Activated CD8-positive, alpha-beta memory T cell treated with anti-CD3 and anti-CD28 coated beads, Interleukin-2, amount 10 ng/mL, durations not matched to agents 7 days and 5 days (primary cell): ENCODE data around the gene CHCT1. TPM values are rescaled to one million over a fixed set of nuclear protein-coding genes. Genes with fewer than 3 reads are reported as not detected.
A peak's percentile ranks its signal among the peaks of the same experiment; 100 is the strongest.

Source experiments
- ATAC-seq: fragments of 150-1000 bp; cut with Tn5 transposase; one replicate; pipeline ENCODE4 v1.10.0; 2021; ENCODE audit warnings: moderate library complexity
- CTCF ChIA-PET: fragments of 350-600 bp; sonication (Branson Sonifier 250); formaldehyde crosslinking; loops from one replicate; lab custom pipeline; 2021; ENCODE audit warnings: antibody characterized with exemption; lab: Charles Lee
- DNase-seq: peaks from one replicate; pipeline ENCODE4 v3.0.0-alpha.2; 2020
- H3K27ac Mint-ChIP-seq: one replicate; pipeline ENCODE4 v1.8.0; 2021; ENCODE audit warnings: mild to moderate bottlenecking, mixed read lengths
- H3K27me3 Mint-ChIP-seq: one replicate; pipeline ENCODE4 v1.8.0; 2021; ENCODE audit warnings: mixed read lengths
- H3K36me3 Mint-ChIP-seq: one replicate; pipeline ENCODE4 v1.8.0; 2021; ENCODE audit warnings: mild to moderate bottlenecking, mixed read lengths
- H3K4me1 Mint-ChIP-seq: one replicate; pipeline ENCODE4 v1.8.0; 2021; ENCODE audit warnings: mixed read lengths
- H3K4me3 Mint-ChIP-seq: one replicate; pipeline ENCODE4 v1.8.0; 2021; ENCODE audit warnings: mild to moderate bottlenecking, moderate library complexity, mixed read lengths
- H3K9me3 Mint-ChIP-seq: one replicate; pipeline ENCODE4 v1.8.0; 2022; ENCODE audit warnings: low read depth, mixed read lengths
- total RNA-seq, 2 experiments: library from RNA; stranded (reverse); gene quantifications; one replicate each; pipeline ENCODE4 v1.2.3, GENCODE V29; 2021

The CHCT1 gene
- total RNA-seq, 2 experiments from 2014 or later: not detected

GRCh38 chr17:60391471-60392041, 30.7 kb upstream of the CHCT1 start:
- Mint-ChIP-seq H3K4me1 (peaks cover 40% of the 10 kb centered on the region), H3K27me3 (no peaks in the 10 kb centered on the region), H3K9me3 (no peaks in the 10 kb centered on the region), H3K27ac (peak overlapping the region; percentile 96), H3K36me3 (peaks cover 1% of the 10 kb centered on the region), H3K4me3 (peak overlapping the region; percentile 92)
- ATAC-seq (peak; percentile 43), DNase-seq (no peak)
- CTCF ChIA-PET: interaction anchor here (0.7 to 1.7 kb wide), 4 partner anchors 9 to 250 kb away, joined by 3 to 7 read pairs (median 3); no protein-coding TSS in a partner anchor

DNA sequence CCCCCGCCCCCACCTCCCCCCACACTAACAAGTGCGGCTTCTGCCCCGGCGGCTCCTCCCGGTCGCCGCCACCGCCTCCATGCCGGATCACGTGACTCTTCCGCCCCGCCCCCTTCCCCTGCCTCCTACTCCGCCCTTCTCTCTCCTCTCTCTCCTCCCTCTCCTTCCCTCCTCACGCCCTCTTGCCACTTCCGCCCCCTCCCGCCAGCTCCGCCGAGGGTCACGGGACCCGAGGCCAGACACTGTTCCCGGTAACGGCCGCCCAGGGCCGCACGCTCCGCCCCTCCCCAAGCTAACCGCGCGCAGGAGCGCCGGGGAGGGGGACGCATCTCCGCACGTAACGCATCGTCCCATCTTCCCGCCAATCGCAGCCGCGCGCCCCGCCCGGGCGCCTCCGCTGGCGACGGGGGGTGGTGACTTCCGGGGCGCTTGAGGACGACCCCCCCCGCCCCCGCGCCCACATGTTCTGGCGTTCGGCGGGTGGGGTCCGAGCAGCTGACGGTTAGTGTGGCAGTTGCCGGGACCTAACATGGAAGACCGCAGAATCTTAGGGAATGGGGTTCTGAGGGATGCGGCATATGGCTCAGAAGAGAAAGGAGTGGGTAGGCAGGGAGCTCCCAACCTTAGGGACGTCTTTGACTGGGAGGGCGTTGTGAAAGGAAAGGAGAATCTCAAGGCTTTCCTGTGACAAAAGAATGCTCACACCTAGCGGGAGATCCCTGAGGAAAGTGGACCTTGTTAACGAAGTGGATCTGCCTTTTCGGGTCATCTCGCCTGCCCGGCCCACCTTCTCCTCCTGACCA, 30.0 kb upstream of the CHCT1 start, which contains the start of gene USP32:
Gene USP32, minus strand, starts transcription at position 92 of the 803 bp plus-strand sequence. CDS start 194 bp downstream, outside the sequence.
- Mint-ChIP-seq H3K36me3 (peaks cover 1% of the 10 kb centered on the region), H3K27ac (peak within 1 kb of the TSS; percentile 96), H3K27me3 (no peaks in the 10 kb centered on the region), H3K4me3 (peak within 1 kb of the TSS; percentile 92), H3K4me1 (peaks cover 37% of the 10 kb centered on the region), H3K9me3 (no peaks in the 10 kb centered on the region)
- CTCF ChIA-PET: interaction anchor here (0.7 to 1.7 kb wide), 4 partner anchors 9 to 250 kb away, joined by 3 to 7 read pairs (median 3); no protein-coding TSS in a partner anchor
- ATAC-seq (peak; percentile 92), DNase-seq (peak; percentile 99)

DNA sequence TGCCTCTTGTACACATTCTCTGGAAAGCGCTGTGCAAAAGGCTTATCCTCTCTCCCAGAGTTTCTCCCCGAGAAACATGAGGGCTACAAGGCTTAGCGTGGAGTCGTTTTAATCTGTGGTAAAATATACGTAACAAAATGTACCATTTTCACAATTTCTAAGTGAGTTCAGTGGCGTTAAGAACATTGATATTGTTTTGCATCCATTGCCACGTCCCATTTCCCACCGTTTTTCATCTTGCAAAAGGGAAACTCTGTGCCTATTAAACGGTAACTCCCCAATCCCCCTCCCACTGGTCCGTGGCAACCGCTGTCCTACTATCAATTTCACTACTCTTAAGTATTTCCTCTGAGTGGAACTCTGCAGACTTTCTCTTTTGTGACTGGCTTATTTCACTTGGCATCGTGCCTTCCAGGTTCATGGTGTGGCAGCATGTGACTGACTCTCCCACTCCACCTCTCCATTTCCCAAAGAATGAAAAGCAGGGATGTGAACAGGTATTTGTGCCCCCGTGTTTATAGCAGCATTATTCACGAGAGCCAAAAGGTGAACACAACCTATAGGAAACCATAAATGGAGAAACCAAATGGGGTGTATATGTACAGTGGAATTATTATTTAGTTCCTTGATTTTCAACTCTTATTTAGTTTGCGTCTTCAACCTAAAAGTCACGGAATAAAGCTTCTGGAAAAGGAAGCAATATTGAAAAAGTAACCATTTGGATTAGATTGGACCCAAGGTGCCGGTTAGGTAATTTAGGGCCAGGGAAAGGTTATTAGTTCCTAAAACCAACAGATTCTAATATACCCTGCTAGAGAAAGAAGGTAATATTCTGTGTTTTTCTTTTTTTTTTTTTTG, 29.2 kb upstream of the CHCT1 start:
- Mint-ChIP-seq H3K27me3 (no peaks in the 10 kb centered on the region), H3K27ac (peak overlapping the region; percentile 96), H3K4me3 (peak overlapping the region; percentile 92), H3K9me3 (no peaks in the 10 kb centered on the region), H3K4me1 (peaks cover 41% of the 10 kb centered on the region), H3K36me3 (peaks cover 1% of the 10 kb centered on the region)
- DNase-seq (peak; percentile 63), ATAC-seq (no peak)
- CTCF ChIA-PET: interaction anchor here (1.0 to 1.7 kb wide), 4 partner anchors 8 to 251 kb away, joined by 3 to 7 read pairs (median 4); no protein-coding TSS in a partner anchor

GRCh38 chr17:60393840-60394723, 28.2 kb upstream of the CHCT1 start:
- no peak overlapping the region for H3K27ac Mint-ChIP-seq
- no peak overlapping the region for H3K4me3 Mint-ChIP-seq
- H3K4me1 Mint-ChIP-seq: peaks cover 38% of the 10 kb centered on the region
- ATAC-seq (no peak), DNase-seq (no peak)
- CTCF ChIA-PET: interaction anchor here (1.2 kb wide), 2 partner anchors 12 to 244 kb away, joined by 3 to 4 read pairs; no protein-coding TSS in a partner anchor
- H3K27me3 Mint-ChIP-seq: no peaks in the 10 kb centered on the region
- H3K9me3 Mint-ChIP-seq: no peaks in the 10 kb centered on the region
- peaks cover 1% of the 10 kb centered on the region for H3K36me3 Mint-ChIP-seq

- no peak overlapping the region for H3K27ac Mint-ChIP-seq
- CTCF ChIA-PET: interaction anchor here (2.1 kb wide), 1 partner anchor 25 kb away, joined by 8 read pairs; no protein-coding TSS in a partner anchor
- DNase-seq (no peak), ATAC-seq (no peak)
- no peaks in the 10 kb centered on the region for H3K27me3 Mint-ChIP-seq
- no peaks in the 10 kb centered on the region for H3K9me3 Mint-ChIP-seq
- no peak overlapping the region for H3K4me3 Mint-ChIP-seq
- H3K36me3 Mint-ChIP-seq: peaks cover 3% of the 10 kb centered on the region
- peaks cover 35% of the 10 kb centered on the region for H3K4me1 Mint-ChIP-seq
Measured at GRCh38 chr17:60395508-60396065, 26.7 kb upstream of the CHCT1 start.

DNA sequence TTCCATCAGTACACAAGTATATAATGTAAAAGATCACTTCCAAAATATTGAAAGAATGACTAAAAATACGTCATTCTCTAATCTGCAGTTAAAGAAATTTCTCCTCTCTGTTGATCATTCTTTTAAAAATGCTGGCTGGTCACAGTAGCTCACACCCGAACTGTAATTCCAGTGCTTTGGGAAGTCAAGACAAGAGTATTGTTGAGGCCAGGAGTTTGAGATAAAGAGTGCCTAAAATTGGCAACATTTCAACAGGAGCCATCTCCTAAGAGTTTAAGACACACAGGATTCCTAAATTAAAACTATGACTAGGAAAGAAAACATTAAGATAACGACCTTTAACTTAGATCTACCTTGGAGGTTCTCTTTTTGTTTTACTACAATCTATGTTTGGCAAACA, 25.9 kb upstream of the CHCT1 start:
- CTCF ChIA-PET: interaction anchor here (2.1 kb wide), 1 partner anchor 24 kb away, joined by 8 read pairs; no protein-coding TSS in a partner anchor
- peaks cover 3% of the 10 kb centered on the region for H3K36me3 Mint-ChIP-seq
- ATAC-seq (no peak), DNase-seq (no peak)
- H3K4me1 Mint-ChIP-seq: peaks cover 36% of the 10 kb centered on the region
- H3K27me3 Mint-ChIP-seq: no peaks in the 10 kb centered on the region
- no peak overlapping the region for H3K4me3 Mint-ChIP-seq
- no peaks in the 10 kb centered on the region for H3K9me3 Mint-ChIP-seq
- no peak overlapping the region for H3K27ac Mint-ChIP-seq

DNA sequence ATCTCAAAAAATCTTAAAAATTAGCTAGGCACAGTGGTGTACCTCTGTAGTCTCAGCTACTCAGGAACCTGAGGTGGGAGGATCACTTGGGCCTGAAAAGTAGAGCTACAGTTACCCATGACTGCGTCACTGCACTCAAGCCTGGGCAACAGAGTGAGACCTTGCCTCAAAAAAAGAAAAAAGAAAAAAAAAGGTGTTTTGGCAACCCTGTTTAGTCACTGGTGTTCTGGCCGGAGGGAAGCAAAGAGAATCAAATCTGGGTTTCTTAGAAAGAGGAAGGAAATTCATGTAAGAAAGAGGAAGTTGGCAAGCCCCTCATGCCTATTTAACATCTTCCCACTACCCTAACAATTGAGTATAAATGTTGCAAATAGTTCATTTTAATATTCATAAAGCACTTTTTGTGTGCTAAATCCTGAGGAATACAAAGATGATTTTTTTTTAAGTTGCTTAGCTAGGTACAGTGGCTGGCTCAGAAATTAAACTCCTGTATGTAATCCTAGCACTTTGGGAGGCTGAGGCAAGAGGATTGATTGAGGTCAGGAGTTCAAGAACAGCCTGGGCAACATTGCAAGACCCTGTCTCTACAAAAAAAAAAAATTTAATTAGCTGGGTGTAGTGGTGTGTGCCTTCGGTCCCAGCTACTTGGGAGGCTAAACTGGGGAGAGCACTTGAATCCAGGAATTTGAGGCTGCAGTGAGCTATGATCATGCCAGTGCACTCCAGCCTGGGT, 23.9 kb upstream of the CHCT1 start:
- peaks cover 3% of the 10 kb centered on the region for H3K36me3 Mint-ChIP-seq
- CTCF ChIA-PET: interaction anchor here (0.7 to 1.9 kb wide), 3 partner anchors 20 to 38 kb away, joined by 3 to 5 read pairs (median 3); no protein-coding TSS in a partner anchor
- no peaks in the 10 kb centered on the region for H3K9me3 Mint-ChIP-seq
- H3K4me1 Mint-ChIP-seq: peaks cover 33% of the 10 kb centered on the region
- DNase-seq (no peak), ATAC-seq (no peak)
- H3K27ac Mint-ChIP-seq: peak overlapping the region; percentile 81
- H3K27me3 Mint-ChIP-seq: no peaks in the 10 kb centered on the region
- no peak overlapping the region for H3K4me3 Mint-ChIP-seq

DNA sequence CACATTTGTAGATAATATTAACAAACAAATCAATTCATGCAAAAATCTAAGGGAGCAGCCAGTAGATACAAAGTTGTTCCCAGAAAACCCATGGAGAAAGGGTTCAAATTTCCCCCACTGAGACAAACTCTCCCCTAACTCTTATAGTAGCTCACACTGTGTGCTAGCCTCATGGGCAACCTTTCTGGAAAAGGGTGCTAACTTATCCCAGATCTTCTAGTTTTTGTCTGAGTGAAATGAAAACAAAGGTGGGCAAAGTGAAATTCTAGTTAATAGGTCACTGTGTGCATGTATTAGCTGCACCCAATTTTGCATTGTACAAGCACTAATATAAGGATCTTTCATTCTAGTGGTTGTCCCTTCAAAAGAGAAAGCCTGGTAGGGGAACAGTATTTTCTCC, 20.5 kb upstream of the CHCT1 start:
- CTCF ChIA-PET: interaction anchor here (1.2 to 2.0 kb wide), 3 partner anchors 10 to 260 kb away, joined by 4 to 7 read pairs (median 5); partner anchors contain the start of gene USP32
- ATAC-seq: no peak

DNA sequence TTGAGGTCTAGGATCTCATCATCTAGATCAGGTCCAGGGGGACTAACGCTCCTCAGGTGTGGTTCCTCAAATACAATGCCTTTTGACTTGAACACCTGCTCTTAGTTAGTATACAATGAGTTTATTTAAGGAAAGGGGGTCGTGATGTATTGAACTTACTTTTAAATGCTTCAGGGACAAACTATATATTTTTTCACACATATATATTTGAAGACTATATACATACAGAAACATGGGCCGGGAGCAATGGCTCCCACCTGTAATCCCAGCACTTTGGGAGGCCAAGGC, 18.8 kb upstream of the CHCT1 start:
- peaks cover 2% of the 10 kb centered on the region for H3K36me3 Mint-ChIP-seq
- no peak overlapping the region for H3K27ac Mint-ChIP-seq
- CTCF ChIA-PET: interaction anchor here (1.7 kb wide), 1 partner anchor 18 kb away, joined by 6 read pairs; the partner anchor contains the start of gene CHCT1
- DNase-seq (no peak), ATAC-seq (no peak)
- H3K4me1 Mint-ChIP-seq: peaks cover 17% of the 10 kb centered on the region
- H3K9me3 Mint-ChIP-seq: no peaks in the 10 kb centered on the region
- H3K27me3 Mint-ChIP-seq: peaks cover 4% of the 10 kb centered on the region
- H3K4me3 Mint-ChIP-seq: no peak overlapping the region

More for the DNA sequence above, 20.5 kb upstream of the CHCT1 start:
- Mint-ChIP-seq H3K27me3 (no peaks in the 10 kb centered on the region), H3K27ac (no peak overlapping the region), H3K4me3 (no peak overlapping the region), H3K36me3 (peaks cover 2% of the 10 kb centered on the region), H3K9me3 (no peaks in the 10 kb centered on the region), H3K4me1 (peaks cover 26% of the 10 kb centered on the region)
- DNase-seq: no peak

DNA sequence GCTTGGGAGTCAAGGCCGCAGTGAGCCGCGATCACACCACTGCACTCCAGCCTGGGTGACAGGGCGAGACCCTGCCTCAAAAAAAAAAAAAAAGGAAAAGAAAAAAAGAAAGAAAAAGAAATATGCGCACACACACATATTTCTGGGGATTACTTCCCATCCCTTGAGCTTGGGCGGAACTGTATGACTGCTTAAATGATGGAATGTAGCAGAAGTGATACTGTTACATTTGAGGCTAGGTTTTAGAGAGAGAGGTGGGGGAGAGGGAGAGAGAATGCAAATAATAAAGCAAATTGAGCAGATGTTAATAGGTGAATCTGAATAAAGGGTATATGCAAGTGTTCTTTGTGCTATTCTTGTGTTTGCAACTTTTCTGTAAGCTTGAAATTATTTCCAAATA, 18.3 kb upstream of the CHCT1 start:
- peaks cover 4% of the 10 kb centered on the region for H3K27me3 Mint-ChIP-seq
- H3K36me3 Mint-ChIP-seq: peaks cover 2% of the 10 kb centered on the region
- CTCF ChIA-PET: interaction anchor here (1.7 kb wide), 1 partner anchor 18 kb away, joined by 6 read pairs; the partner anchor contains the start of gene CHCT1
- no peak overlapping the region for H3K4me3 Mint-ChIP-seq
- no peak overlapping the region for H3K27ac Mint-ChIP-seq
- ATAC-seq (no peak), DNase-seq (no peak)
- peaks cover 16% of the 10 kb centered on the region for H3K4me1 Mint-ChIP-seq
- no peaks in the 10 kb centered on the region for H3K9me3 Mint-ChIP-seq

GRCh38 chr17:60406887-60407286, 15.4 kb upstream of the CHCT1 start:
- DNase-seq: no peak
- Mint-ChIP-seq H3K4me1 (no peaks in the 10 kb centered on the region), H3K36me3 (no peaks in the 10 kb centered on the region), H3K27me3 (peaks cover 4% of the 10 kb centered on the region), H3K27ac (no peak overlapping the region), H3K4me3 (no peak overlapping the region), H3K9me3 (no peaks in the 10 kb centered on the region)
- CTCF ChIA-PET: interaction anchor here (0.6 kb wide), 1 partner anchor 14 kb away, joined by 3 read pairs; no protein-coding TSS in a partner anchor
- no peak for ATAC-seq
